Endothelial cell of umbilical vein (primary cell): ENCODE measurements around the gene CDC37. TPM values are rescaled to one million over a fixed set of nuclear protein-coding genes. Genes with fewer than 3 reads are reported as not detected.

ENCODE experiments used
- BruUV-seq: library from RNA; stranded (reverse); fragments of 400-500 nt; replicated peaks from 2 replicates; lab custom pipeline; 2021; lab: Mats Ljungman, UMichigan
- CTCF ChIA-PET: fragments of 300-600, 350-600 bp; sonication (Branson Sonifier 250); formaldehyde crosslinking; loops from one replicate; lab custom pipeline; 2021; ENCODE audit warnings: antibody characterized with exemption, inconsistent platforms; lab: Charles Lee
- POLR2A ChIA-PET: fragments of 300-600, 350-600 bp; sonication (Branson Sonifier 250); formaldehyde crosslinking; loops from one replicate; lab custom pipeline; 2021; ENCODE audit warnings: antibody characterized with exemption, inconsistent platforms; lab: Charles Lee
- DNase-seq: peaks from one replicate; pipeline ENCODE4 v3.0.0-alpha.2; 2011; ENCODE audit warnings: low read depth, low spot score
- FAIRE-seq: peaks from 2 replicates; lab custom pipeline; 2011; peaks lifted over from hg19 to GRCh38; lab: Jason Lieb, UNC
- H2AFZ ChIP-seq: 2 replicates; pipeline ENCODE4 v1.6.0; 2012; ENCODE audit warnings: low read depth, low read length, control low read depth, inconsistent platforms
- H3K27ac ChIP-seq: 2 replicates; pipeline ENCODE4 v1.5.1; 2011; ENCODE audit warnings: low read depth, mild to moderate bottlenecking, control low read depth, low read length, moderate library complexity; ENCODE audit not compliant: insufficient read depth
- H3K27me3 ChIP-seq, 2 experiments: 2 replicates each; pipeline versions ENCODE4 v1.6.0 to v1.6.1; 2011; ENCODE audit warnings: low read length in 2 of 2, mixed read lengths in 1 of 2; ENCODE audit not compliant: control insufficient read depth in 2 of 2, insufficient read depth in 2 of 2
- H3K36me3 ChIP-seq, 2 experiments: 2 replicates in 1 of 2; 3 replicates in 1 of 2; pipeline ENCODE4 v1.5.1; 2011; ENCODE audit warnings: low read length in 2 of 2, mild to moderate bottlenecking in 1 of 2, moderate library complexity in 1 of 2; ENCODE audit not compliant: control insufficient read depth in 2 of 2, insufficient read depth in 2 of 2; ENCODE audit errors: extremely low read depth in 1 of 2
- H3K4me1 ChIP-seq: 3 replicates; pipeline ENCODE4 v1.5.1; 2011; ENCODE audit warnings: mild to moderate bottlenecking, low read length; ENCODE audit not compliant: control insufficient read depth, insufficient read depth; ENCODE audit errors: extremely low read depth
- H3K4me2 ChIP-seq: 2 replicates; pipeline ENCODE4 v1.6.1; 2011; ENCODE audit warnings: low read length, control low read depth, mixed read lengths; ENCODE audit not compliant: insufficient read depth
- H3K4me3 ChIP-seq, 3 experiments: fragments of 200-600 bp in 1 of 3; sonication (generic), shearing (Covaris generic) in 1 of 3; replicated peaks in 1 of 3; 2 replicates each; pipeline ENCODE4 v1.5.1; 2011 to 2016; ENCODE audit warnings: control low read depth in 3 of 3, low read length in 3 of 3, mild to moderate bottlenecking in 2 of 3, inconsistent platforms in 1 of 3, low read depth in 1 of 3, moderate library complexity in 1 of 3; ENCODE audit not compliant: insufficient read depth in 1 of 3
- H3K79me2 ChIP-seq: 2 replicates; pipeline ENCODE4 v1.6.0; 2012; ENCODE audit warnings: low read length, inconsistent platforms; ENCODE audit not compliant: control insufficient read depth, insufficient read depth
- H3K9ac ChIP-seq: replicated peaks from 2 replicates; pipeline ENCODE3; 2011; ENCODE audit warnings: low read length, control low read depth; ENCODE audit not compliant: insufficient read depth; ENCODE audit errors: extremely low read depth
- H3K9me1 ChIP-seq: replicated peaks from 3 replicates; pipeline ENCODE4 v1.6.0; 2011; ENCODE audit warnings: mild to moderate bottlenecking, low read length; ENCODE audit not compliant: control insufficient read depth, insufficient read depth; ENCODE audit errors: extremely low read depth
- H3K9me3 ChIP-seq: replicated peaks from 2 replicates; pipeline ENCODE4 v1.5.1; 2012; ENCODE audit warnings: low read length, inconsistent platforms; ENCODE audit not compliant: control insufficient read depth, insufficient read depth
- H4K20me1 ChIP-seq: replicated peaks from 2 replicates; pipeline ENCODE3; 2011; ENCODE audit warnings: mild to moderate bottlenecking, low read length; ENCODE audit not compliant: control insufficient read depth, insufficient read depth; ENCODE audit errors: extremely low read depth
- EZH2 ChIP-seq: IDR thresholded peaks from 2 replicates; pipeline ENCODE4 v1.6.1; 2012; ENCODE audit warnings: borderline replicate concordance, low read depth, mild to moderate bottlenecking, moderate library complexity, low read length, inconsistent platforms; ENCODE audit not compliant: severe bottlenecking
- FOS ChIP-seq: IDR thresholded peaks from 2 replicates; pipeline ENCODE4 v1.6.1; 2011; ENCODE audit warnings: mild to moderate bottlenecking, low read length, moderate library complexity, borderline replicate concordance; ENCODE audit not compliant: insufficient read depth
- GATA2 ChIP-seq: IDR thresholded peaks from 2 replicates; pipeline ENCODE4 v1.7.0; 2011; ENCODE audit warnings: low read depth, mild to moderate bottlenecking, moderate library complexity, mixed read lengths, low read length; ENCODE audit not compliant: insufficient read length, insufficient read depth
- JUN ChIP-seq: IDR thresholded peaks from 2 replicates; pipeline ENCODE4 v1.6.1; 2011; ENCODE audit warnings: borderline replicate concordance, low read depth; ENCODE audit not compliant: insufficient read length, insufficient read depth
- POLR2AphosphoS5 ChIP-seq: IDR thresholded peaks from 2 replicates; pipeline ENCODE4 v1.6.1; 2012; ENCODE audit warnings: low read depth, mild to moderate bottlenecking, control low read depth, low read length, moderate library complexity; ENCODE audit not compliant: insufficient read depth
- dilution Hi-C: fragments of 300-500 bp; cut with MboI; formaldehyde crosslinking; loops from one replicate; pipeline ENCODE4 v1.15.0; 2019; ENCODE audit warnings: low sequenced_read_pairs; ENCODE audit not compliant: extremely low pct_ligation_motif_present
- intact Hi-C: fragments of 100-400 bp; cut with micrococcal nuclease; formaldehyde crosslinking; loops from one replicate; pipeline ENCODE4 v1.10.0; 2022
- polyA plus RNA-seq, 4 experiments: library from polyadenylated mRNA; depleted of rRNA in 3 of 4; stranded (reverse) in 3 of 4; unstranded in 1 of 4; fragments of >200 nt; gene quantifications; 2 replicates each; pipeline versions ENCODE4 v1.2.1 to v1.2.3, GENCODE V29; 2011 to 2012; ENCODE audit warnings: missing spikeins in 1 of 4
- total RNA-seq: library from RNA; stranded (reverse); gene quantifications from 2 replicates; pipeline ENCODE4 v1.2.3, GENCODE V29; 2021

Gene CDC37
- total and polyA plus RNA-seq, 2 donors (not counting 3 experiments of a cell fraction or from before 2014, with no cell fraction given) = 300 to 372 TPM

- peaks cover 14 to 35% of the 10 kb centered on the region in 2 experiments for H3K36me3 ChIP-seq
- ChIA-PET CTCF (interaction anchor here (1.3 to 1.4 kb wide), 2 partner anchors 35 to 95 kb away, joined by 3 to 4 read pairs; no protein-coding TSS in a partner anchor), POLR2A (no interaction called here)
- no peaks in the 10 kb centered on the region for H3K27me3 ChIP-seq
- H3K79me2 ChIP-seq = no peaks in the 10 kb centered on the region
- DNase-seq (peak; percentile 33), FAIRE-seq (no peak)
- dilution Hi-C loops = no loop called here
- TF ChIP-seq POLR2AphosphoS5 = no peak
- H3K4me2 ChIP-seq = no peak overlapping the region
- H3K9me1 ChIP-seq = no peaks in the 10 kb centered on the region
- H3K4me3 ChIP-seq = no peak overlapping the region
- intact Hi-C loops = no loop called here
- no peak overlapping the region for H3K27ac ChIP-seq
- H2AFZ ChIP-seq = no peak overlapping the region
- H3K9ac ChIP-seq = no peak overlapping the region
- no peaks in the 10 kb centered on the region for H4K20me1 ChIP-seq
- H3K9me3 ChIP-seq = no peaks in the 10 kb centered on the region
- H3K4me1 ChIP-seq = no peaks in the 10 kb centered on the region
- no TSS peak for BruUV-seq
Observed at GRCh38 chr19:10353793-10354391, 49.5 kb downstream of the CDC37 start.

- no peaks in the 10 kb centered on the region for H3K9me3 ChIP-seq
- no peaks in the 10 kb centered on the region for H3K79me2 ChIP-seq
- H3K4me1 ChIP-seq = no peaks in the 10 kb centered on the region
- intact Hi-C loops (no loop called here), dilution Hi-C loops (no loop called here)
- no peak overlapping the region for H3K27ac ChIP-seq
- no peaks in the 10 kb centered on the region for H4K20me1 ChIP-seq
- no peak overlapping the region for H3K9ac ChIP-seq
- no peaks in the 10 kb centered on the region for H3K27me3 ChIP-seq
- DNase-seq (no peak), FAIRE-seq (no peak)
- no peak overlapping the region for H2AFZ ChIP-seq
- no peak overlapping the region for H3K4me2 ChIP-seq
- H3K36me3 ChIP-seq = peaks cover 12 to 35% of the 10 kb centered on the region in 2 experiments
- ChIA-PET CTCF (no interaction called here), POLR2A (no interaction called here)
- TF ChIP-seq JUN (no peak), EZH2 (no peak), GATA2 (no peak), FOS (no peak)
- H3K9me1 ChIP-seq = no peaks in the 10 kb centered on the region
- no peak overlapping the region for H3K4me3 ChIP-seq
- no TSS peak for BruUV-seq
Observed at GRCh38 chr19:10352764-10353671, 50.3 kb downstream of the CDC37 start.
